ENCODE data around the gene HLA-DPA1. TPM values are rescaled to one million over a fixed set of nuclear protein-coding genes. Genes with fewer than 3 reads are reported as not detected.
"Not testable (repeated sequence)": the region's sequence is repeated elsewhere in the genome, so short reads cannot be mapped to it uniquely, and the experiment has no call there.

Gene HLA-DPA1
- total RNA-seq, 1 experiment from 2014 or later, result 2.5 TPM

DNA sequence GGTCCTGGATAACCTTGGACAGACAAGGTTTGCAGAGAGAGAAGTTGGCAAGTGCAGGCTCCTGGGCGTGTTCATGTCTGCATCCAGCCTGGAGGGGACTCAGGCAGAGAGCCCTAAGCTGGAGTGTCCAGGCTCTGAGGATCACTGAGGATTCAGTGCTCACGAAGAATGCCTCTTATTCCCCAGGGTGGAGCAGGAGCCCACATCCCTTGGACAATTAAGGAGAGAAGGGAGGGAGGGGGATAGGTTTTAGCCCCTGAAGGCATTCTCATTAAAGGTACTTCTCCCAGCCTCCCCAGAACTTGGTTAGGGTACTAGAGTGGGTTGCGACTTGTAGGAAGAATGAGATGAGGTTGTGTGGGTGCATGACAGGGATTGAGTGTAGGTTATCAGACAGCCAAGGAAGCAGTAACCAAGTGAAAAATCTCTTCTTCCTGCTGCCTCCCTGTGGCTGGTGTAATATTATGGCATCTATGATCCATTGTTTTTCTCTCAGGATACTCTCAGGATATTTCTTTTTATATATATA is 3.0 kb upstream of the HLA-DPA1 start:
- Histone ChIP-seq H3K9me3 (no peaks in the 10 kb centered on the region), H3K27me3 (0 out of 2 replicates have a peak, but pooled peaks cover 7% of the 10 kb centered on the region), H3K36me3 (no peaks in the 10 kb centered on the region), H3K4me3 (no peak overlapping the region)
- no peak for DNase-seq

DNA sequence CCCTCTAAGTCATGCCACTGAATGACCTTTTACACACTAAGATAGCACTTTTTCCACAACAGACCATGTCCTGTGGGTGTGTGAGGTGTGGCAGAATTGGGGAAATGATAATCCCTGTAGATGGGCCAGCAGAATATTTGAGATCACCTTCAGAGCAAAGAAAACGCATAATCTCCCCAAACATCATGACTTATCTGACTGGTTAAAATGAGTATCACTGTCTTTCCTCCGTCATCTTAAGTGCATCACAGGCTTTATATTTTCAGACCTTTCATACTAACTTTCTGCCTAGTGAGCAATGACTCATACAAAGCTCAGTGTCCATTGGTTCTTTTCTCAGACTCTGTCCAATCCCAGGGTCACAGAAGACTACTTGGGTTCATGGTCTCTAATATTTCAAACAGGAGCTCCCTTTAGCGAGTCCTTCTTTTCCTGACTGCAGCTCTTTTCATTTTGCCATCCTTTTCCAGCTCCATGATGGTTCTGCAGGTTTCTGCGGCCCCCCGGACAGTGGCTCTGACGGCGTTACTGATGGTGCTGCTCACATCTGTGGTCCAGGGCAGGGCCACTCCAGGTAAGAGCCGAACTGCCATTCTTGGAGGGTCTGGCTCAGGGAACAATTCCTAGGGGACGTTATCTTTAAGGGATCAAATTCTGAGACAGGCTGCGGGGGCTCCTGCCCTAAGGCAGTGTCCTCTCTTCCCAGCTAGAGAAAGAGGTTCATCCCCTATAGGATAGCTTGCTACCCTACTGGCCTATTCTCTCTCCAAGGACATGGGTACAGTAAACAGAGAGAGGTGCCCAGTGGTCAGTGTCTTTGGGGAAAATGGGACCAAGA is 2.3 kb upstream of the HLA-DPA1 start, which contains the start of gene HLA-DPB1:
Gene HLA-DPB1, plus strand, starts transcription at position 423 of the 838 bp plus-strand sequence. Its CDS starts 52 bp downstream, at position 475.
- Histone ChIP-seq H3K27me3 (0 out of 2 replicates have a peak, but pooled peaks cover 10% of the 10 kb centered on the region), H3K4me3 (no peak within 1 kb of the TSS), H3K9me3 (no peaks in the 10 kb centered on the region), H3K36me3 (no peaks in the 10 kb centered on the region)
- DNase-seq, result no peak

DNA sequence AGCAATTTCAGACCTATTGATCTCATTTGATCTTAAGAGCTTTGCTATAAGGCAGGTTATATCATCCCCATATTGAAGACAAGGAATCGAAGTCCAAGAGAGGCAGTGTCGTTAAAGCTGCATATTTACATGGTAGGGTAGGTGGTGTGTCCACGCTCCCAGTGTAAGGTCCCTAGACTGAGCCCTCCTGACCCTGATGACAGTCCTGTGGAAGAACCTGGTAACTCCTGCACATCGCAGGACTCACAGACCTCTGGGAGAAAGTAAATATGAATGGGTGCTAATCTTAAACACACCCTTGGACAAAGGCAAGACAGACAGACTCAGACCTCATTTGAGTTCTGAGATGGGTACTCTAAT is 1.7 kb upstream of the HLA-DPA1 start:
- H3K9me3 ChIP-seq, result no peaks in the 10 kb centered on the region
- no peak for DNase-seq
- 0 out of 2 replicates have a peak, but pooled peaks cover 7% of the 10 kb centered on the region for H3K27me3 ChIP-seq
- H3K36me3 ChIP-seq, result no peaks in the 10 kb centered on the region
- no peak overlapping the region for H3K4me3 ChIP-seq

- H3K4me3 ChIP-seq, result no peak overlapping the region
- no peaks in the 10 kb centered on the region for H3K9me3 ChIP-seq
- 0 out of 2 replicates have a peak, but pooled peaks cover 5% of the 10 kb centered on the region for H3K27me3 ChIP-seq
- DNase-seq, result no peak
- no peaks in the 10 kb centered on the region for H3K36me3 ChIP-seq
Measured at GRCh38 chr6:33072508-33073100, 845 bp downstream of the HLA-DPA1 start.

DNA sequence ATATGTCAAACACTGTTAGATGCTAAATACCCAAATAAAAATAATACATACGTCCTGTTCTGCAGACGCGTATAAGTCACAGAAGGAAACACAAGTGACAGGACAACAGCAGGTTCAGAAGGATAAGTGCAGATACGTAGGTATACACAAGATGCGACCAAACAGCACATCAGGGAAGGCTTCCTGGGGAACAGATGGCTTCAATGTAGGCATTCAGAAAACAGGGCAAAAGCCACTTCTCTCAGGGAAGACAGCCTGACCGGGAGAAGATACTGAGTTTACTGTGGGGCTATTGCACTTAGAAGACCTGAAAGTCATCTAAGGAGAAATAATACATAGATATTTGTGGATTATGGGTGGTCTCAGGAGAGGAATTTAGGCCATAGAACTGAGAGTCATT is 1.9 kb downstream of the HLA-DPA1 start:
- DNase-seq, result no peak
- Histone ChIP-seq H3K36me3 (no peaks in the 10 kb centered on the region), H3K4me3 (no peak overlapping the region), H3K27me3 (0 out of 2 replicates have a peak, but pooled peaks cover 5% of the 10 kb centered on the region), H3K9me3 (no peaks in the 10 kb centered on the region; the same call in 1 of the 2 replicates)

DNA sequence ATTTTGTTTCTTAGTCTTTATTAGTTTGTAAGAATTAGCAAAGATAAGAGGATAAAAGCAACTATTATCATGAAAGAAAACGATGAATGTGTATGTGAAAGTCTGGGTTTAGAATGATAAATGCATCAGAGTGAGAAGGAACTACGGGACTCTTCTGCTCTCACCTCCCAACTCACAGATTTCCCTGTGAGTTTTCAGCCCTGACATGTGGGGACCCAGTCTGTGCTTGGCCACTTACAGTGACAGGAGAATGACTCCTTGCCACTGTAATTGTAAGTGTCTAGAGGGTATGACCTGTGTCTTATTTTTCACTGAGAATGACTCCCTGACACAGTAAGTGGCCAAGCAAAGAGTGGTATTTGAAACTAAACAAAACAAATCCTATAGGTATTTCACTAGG is 2.5 kb downstream of the HLA-DPA1 start:
- no peak for DNase-seq
- H3K36me3 ChIP-seq, result no peaks in the 10 kb centered on the region
- no peaks in the 10 kb centered on the region; the same call in 1 of the 2 replicates for H3K9me3 ChIP-seq
- no peak overlapping the region for H3K4me3 ChIP-seq
- 0 out of 2 replicates have a peak, but pooled peaks cover 5% of the 10 kb centered on the region for H3K27me3 ChIP-seq

- no peak overlapping the region for H3K4me3 ChIP-seq
- peaks cover 3% of the 10 kb centered on the region for H3K9me3 ChIP-seq
- H3K27me3 ChIP-seq, result peaks cover 12% of the 10 kb centered on the region
- no peaks in the 10 kb centered on the region for H3K36me3 ChIP-seq
- no peak for DNase-seq
Measured at GRCh38 chr6:33069021-33069738, 4.3 kb downstream of the HLA-DPA1 start.

DNA sequence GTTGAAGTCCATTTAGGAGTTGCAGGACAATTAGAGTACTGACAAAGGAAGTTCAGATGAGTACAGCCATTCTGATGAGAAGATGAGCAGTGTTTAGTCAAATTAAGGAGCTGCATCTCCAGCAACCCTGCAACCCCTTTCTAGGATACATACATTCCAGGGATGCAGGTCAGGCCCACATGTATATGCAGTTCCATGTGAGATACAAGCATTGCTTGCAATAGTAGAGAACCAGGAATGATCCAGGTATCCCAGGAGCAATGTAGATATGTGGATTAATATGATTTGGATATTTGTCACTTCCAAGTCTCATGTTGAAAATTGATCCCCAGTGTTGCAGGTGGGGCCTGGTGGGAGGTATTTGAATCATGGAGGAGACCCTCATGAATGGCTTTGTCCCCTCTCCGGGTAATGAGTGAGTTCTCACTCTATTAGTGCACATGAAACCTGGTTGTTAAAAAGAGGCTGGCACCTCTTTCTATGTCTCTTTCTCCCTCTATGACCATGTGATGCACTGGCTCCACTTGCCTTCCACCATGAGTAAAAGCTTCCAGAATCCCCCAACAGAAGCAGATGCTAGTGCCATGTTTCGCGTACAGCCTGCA is 6.4 kb downstream of the HLA-DPA1 start:
- Histone ChIP-seq H3K4me3 (no peak overlapping the region), H3K36me3 (no peaks in the 10 kb centered on the region), H3K27me3 (peaks cover 18% of the 10 kb centered on the region), H3K9me3 (peaks cover 3% of the 10 kb centered on the region)
- DNase-seq, result no peak

DNA sequence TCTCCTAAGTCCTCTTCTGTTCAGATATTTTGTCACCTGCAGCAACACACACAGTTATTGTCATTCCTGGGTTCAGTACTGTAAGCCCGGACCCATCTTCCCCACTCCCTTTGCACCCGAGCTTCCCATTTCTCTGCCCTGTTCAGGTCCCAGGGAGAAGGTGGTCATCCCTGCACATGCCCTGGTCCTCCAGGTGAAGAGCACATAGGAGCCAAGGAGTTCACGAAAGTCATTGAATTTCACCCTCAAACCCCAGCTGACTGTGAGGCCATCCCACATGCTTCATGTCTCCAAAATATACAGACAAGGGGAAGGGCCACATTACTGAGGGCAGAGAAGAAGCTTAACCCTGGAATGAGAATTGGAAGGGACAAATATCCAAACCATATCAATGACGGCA is 8.1 kb downstream of the HLA-DPA1 start:
- Histone ChIP-seq H3K9me3 (peaks cover 3% of the 10 kb centered on the region), H3K4me3 (no peak overlapping the region), H3K36me3 (no peaks in the 10 kb centered on the region), H3K27me3 (peaks cover 15% of the 10 kb centered on the region)
- no peak for DNase-seq

DNA sequence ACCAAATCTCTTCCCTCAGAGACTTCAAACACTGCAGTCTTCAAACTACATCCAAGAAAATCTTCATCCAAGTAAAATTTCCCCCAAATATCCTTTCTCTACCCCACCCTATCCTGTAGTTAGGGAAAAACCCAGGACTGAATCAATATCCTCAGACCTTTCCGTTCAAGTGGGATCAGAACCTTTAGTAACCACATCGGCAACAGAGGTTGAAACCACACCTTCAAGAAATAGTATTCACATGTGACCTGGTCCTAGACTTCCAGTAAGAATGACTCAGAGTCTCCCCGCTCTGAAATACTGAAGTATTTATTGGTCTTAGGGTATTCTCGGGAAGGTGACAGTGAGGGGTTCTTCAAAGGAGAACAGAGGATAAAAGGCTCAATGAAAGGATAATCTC is 8.7 kb downstream of the HLA-DPA1 start:
- Histone ChIP-seq H3K9me3 (peaks cover 3% of the 10 kb centered on the region), H3K27me3 (peaks cover 15% of the 10 kb centered on the region), H3K36me3 (no peaks in the 10 kb centered on the region), H3K4me3 (no peak overlapping the region)
- DNase-seq, result no peak

DNA sequence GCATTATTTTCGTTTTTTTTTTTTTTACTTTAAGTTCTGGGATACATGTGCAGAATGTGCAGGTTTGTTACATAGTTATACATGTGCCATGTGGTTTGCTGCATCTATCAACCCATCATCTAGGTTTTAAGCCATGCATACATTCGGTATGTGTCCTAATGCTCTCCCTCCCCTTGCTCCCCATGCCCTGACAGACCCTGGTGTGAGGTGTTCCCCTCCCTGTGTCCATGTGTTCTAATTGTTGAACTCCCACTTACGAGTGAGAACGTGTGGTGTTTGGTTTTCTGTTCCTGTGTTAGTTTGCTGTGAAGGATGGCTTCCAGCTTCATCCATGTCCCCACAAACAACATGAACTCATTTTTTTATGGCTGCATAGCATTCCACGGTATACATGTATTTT is 10.0 kb downstream of the HLA-DPA1 start:
- peaks cover 16% of the 10 kb centered on the region for H3K27me3 ChIP-seq
- DNase-seq, H3K4me3 ChIP-seq, H3K9me3 ChIP-seq, H3K36me3 ChIP-seq: not testable (repeated sequence)

DNA sequence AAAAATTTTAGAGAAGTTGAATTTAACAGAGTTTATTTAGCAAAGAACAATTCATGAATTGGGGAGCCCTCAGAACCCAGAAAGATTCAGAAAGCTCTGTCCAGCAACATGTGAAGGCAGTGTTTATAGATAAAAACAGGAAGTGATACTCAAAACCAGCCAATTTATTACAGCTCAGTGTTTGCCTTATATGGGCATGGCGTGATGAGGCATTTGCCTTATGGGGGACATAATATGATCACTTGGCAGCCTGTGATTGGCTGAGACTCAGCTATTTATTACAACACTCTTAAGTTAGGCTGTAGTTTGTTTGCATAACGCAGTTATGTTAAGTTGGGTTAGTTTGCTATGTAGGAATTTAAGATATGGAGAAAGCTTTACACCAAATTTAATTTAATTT is 11.5 kb downstream of the HLA-DPA1 start:
- no peaks in the 10 kb centered on the region for H3K36me3 ChIP-seq
- DNase-seq, result peak; percentile 28
- H3K4me3 ChIP-seq, result no peak overlapping the region
- H3K9me3 ChIP-seq, result peaks cover 3% of the 10 kb centered on the region
- peaks cover 29% of the 10 kb centered on the region for H3K27me3 ChIP-seq

GRCh38 chr6:33057222-33058150 is 16.0 kb downstream of the HLA-DPA1 start:
- Histone ChIP-seq H3K27me3 (peaks cover 26% of the 10 kb centered on the region), H3K4me3 (no peak overlapping the region), H3K36me3 (no peaks in the 10 kb centered on the region), H3K9me3 (no peaks in the 10 kb centered on the region; the same call in 1 of the 2 replicates)
- no peak for DNase-seq

DNA sequence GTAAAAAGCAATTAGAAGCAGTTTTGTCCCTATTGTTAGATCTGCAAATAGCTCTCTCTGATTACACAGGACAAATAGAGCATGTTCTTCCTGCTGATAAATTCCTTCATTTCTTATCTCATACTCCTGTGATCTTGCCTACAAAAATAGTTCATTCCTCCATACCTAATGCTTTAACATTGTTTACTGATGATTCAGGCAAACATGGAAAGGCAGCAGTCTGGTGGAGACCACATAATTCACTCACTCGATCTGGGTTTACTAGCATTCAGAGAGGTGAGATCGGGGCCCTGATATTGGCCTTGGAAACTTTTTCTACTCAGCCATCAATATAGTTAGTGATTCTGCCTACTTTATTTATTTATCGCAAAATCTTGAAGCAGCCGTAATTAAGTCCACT is 20.2 kb downstream of the HLA-DPA1 start:
- DNase-seq, result no peak
- H3K36me3 ChIP-seq, result no peaks in the 10 kb centered on the region
- H3K4me3 ChIP-seq, result no peak overlapping the region
- peaks cover 42% of the 10 kb centered on the region for H3K27me3 ChIP-seq
- H3K9me3 ChIP-seq, result no peaks in the 10 kb centered on the region; the same call in none of the 2 replicates

DNA sequence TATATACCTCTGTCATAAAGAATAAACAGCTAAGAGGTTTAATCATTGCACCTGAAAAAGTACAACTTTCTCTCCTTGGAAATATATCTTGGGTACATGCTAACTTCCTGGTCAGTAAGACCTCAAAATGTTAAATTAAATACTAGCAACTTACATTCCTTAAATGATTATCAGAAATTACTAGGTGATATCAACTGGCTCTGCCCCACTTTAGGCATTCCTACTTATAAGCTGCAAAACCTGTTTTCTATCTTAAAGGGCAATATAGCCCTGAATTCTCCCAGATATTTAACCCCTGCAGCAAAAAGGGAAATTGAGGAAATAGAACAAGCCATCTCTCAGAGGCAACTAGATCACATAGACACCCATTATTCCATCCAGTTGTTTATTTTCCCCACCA is 20.8 kb downstream of the HLA-DPA1 start:
- Histone ChIP-seq H3K36me3 (no peaks in the 10 kb centered on the region), H3K27me3 (peaks cover 43% of the 10 kb centered on the region), H3K9me3 (no peaks in the 10 kb centered on the region; the same call in none of the 2 replicates), H3K4me3 (no peak overlapping the region)
- DNase-seq, result no peak
